ENCODE measurements around the gene MMP10.
"Not testable (repeated sequence)": the region's sequence is repeated elsewhere in the genome, so short reads cannot be mapped to it uniquely, and the experiment has no call there.

MMP10 gene

DNA sequence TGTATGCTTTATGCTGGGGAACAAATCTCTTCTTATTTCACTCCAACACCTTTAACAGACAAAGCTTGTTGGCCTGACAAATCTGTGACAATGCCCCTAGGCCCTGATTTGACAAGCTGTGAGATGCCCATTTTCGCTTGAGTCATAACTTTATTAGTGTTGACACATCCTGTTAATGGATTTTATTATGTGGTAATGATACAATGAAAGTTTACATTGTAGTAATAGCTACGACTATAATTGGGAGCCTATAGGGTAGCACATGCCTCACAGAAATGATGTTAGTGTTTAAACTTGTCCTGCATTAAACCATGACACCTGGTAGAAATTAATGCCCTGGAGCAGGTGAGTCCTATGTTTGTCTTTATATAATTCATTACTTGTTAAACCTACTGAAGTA lies 3.3 kb upstream of the MMP10 start:
- no peak for DNase-seq (ENCODE audit: low read depth, low spot score)

DNA sequence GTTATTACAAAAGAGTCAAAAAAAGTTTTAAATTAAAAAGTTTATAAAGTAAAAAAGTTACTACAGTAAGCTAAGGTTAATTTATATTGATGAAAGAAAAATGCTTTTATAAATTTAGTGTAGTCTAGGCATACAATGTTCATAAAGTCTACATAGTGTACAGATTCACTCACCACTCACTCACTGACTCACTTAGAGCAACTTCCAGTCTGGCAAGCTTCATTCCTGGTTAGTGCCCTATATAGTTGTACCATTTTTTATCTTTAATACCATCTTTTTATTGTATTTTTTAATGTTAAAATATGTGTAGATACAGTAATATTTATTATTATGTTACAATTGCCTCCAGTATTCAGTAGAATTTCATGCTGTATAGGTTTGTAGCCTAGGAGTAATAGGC lies 2.6 kb upstream of the MMP10 start:
- DNase-seq (ENCODE audit: low read depth, low spot score), result no peak

DNA sequence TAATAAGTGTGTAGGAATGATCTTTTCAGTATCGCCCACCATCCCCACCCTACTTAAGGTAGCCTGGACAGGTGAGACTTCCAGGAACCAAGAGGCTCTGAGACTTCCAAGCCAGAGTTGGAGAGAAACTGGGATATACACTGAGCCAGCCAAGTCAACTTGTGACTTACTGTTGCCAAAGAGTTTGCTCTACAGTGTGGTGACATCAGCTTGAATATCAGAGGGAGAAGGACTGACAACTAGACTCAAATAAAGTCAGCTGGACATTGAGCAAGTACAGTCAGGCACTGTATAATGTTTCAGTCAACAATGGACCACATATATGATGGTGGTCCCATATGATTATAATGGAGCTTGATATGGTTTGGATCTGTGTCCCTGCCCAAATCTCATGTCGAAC lies 1.2 kb upstream of the MMP10 start:
- DNase-seq (ENCODE audit: low read depth, low spot score), result no peak

DNA sequence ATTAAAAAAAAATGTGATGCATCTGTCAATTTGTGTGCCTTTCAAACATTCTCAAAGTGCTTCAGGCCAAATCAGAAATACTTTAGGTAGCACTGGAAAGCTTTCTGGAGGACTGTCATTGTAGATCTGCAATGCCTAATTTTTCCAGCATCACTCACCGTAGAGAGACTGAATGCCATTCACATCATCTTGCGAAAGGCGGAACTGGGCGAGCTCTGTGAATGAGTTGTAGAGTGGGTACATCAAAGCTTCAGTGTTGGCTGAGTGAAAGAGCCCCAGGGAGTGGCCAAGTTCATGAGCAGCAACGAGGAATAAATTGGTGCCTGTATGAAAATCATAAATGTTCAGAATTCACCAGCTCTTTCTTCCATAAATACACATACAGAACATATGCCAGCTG lies 4.0 kb downstream of the MMP10 start:
- no peak for DNase-seq (ENCODE audit: low read depth, low spot score)

DNA sequence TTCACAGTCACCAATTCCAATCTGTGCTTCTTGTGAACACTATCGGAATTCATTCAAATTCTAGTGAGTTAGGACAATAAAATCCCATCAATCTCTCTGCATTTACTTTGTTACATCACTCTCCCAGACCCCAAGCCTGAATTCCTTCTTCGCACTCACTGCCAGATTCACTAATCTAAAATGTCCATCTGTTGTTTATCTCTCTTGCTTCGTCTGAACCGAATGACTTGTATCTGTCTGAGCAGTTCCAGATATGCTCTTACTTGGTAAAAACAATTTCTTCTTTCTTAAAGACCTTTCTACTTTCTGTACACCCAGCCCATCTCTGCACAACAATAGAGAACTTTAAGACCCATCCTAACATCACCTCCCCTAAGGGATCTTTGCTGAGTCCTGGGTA lies 7.0 kb downstream of the MMP10 start:
- no peak for DNase-seq (ENCODE audit: low read depth, low spot score)

DNA sequence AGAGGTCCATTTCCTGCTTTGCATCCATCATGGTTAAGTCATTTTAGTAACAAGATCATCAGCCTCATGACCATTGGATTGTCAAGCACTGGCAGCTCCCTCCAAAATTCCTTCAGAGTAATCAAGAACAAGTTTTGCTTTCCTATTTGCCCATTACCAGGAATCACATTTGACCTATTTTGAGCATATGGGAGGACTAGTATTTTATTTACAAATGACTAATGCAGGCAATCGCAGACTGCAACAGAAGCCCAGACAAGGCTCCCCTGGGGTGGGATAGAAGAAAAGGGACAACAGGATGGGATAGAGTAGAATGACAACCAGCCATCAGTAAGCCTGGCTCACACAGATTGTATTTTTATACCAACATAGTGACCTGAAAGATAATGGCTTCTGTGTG lies 9.1 kb downstream of the MMP10 start:
- no peak for DNase-seq (ENCODE audit: low read depth, low spot score)

DNA sequence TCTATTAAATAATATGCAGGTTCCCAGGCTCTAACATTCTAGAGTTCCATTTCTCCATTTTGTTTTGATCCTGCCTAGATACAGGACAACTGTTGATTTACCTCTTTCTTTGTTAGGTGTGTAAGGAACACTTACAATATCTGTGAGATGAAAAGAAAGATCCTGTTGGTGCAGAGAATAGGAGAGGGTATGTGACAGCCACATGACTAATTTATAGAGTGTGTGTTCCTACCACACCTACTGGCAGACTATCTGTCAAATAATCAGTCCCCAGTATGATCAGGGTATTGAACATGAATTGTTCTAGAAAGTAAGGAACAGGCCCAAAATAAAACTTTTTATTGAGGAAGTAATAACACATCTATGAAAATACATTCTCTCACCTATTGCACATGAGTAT lies 10.2 kb downstream of the MMP10 start:
- DNase-seq (ENCODE audit: low read depth, low spot score), result no peak

DNA sequence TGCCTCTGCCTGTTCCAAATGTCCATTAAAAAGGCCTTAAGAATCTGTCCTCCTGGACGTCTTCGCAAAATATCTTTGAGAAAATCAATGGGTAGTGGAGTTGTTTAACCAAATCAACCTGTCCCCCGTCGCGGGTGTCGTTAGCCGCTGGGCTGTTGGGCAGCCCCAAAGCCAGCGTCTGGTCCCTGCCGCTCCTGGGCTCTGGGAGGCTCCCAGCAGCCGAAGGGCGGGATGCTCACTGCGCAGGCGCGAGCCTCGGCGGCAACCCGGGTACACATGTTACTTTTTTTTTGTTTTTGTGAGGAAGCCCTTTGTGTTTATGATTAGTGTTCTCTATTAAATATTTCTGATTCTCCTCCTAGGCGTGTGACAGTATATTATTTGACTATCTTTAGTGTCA lies 12.6 kb downstream of the MMP10 start:
- DNase-seq (ENCODE audit: low read depth, low spot score), result no peak

DNA sequence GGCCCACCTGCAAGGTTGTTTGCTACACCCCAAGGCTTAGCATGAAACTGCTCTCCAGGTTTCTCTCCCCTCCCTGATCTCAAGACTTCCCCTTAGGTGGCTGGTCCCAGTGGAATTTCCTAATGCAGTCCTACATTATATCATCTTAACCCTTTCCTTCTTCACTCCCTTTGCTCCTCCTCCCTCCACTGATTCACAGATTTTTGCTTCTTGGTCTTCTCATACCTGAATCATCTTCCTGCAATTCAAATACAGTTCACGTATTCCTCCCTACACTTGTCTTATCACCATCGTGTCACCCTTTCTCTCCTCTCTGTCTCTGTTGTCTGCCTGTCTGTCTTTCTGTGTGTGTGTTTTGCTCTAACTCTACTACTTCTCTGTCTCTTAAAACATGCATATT lies 17.0 kb downstream of the MMP10 start:
- no peak for DNase-seq (ENCODE audit: low read depth, low spot score)

DNA sequence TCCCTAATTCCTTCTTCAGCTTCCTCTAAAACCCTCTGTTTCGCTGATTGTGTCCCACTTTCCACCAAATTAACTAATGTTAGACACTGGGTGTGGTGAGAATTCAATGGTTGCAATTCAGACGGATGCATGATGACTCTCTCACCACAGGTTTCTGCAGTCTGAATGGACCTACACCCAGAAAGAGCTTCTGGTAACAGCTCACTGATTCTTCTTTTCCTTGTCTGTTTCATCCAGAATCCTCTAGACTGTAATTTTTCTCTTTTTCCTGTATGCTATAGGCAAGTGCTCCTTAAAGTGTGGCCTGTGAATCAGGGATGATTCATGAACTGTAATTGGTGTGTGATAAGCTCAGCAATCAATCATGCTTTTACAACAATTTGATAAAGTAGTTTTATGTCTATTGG lies 18.1 kb downstream of the MMP10 start:
- no peak for DNase-seq (ENCODE audit: low read depth, low spot score)

DNA sequence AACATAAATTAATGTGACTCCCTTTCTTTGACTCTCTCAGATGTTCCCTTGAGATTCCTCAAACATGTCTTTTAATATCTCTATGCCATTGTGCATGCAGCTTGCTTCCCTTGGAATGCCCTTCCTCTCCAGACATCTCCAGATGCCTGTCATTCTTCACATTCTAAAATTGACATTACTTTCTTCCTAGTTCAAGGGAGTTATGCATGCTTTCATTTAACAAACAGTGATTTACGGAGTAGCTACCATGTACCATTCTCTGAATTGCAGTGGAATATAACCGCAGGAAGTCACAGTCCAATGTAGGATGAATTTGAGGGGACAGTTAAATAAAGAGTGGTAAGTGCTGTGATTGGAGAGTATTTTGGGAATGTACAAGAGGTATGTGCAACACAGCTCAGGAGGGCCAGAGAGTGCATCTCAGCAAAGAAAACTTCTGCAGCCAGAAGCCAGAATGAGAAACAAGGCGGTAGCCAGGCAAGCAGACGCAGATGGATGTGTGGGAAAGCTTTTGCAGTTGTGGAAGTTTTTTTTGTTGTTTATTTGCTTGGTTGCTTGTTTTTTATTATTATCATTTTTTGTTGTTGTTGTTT lies 18.7 kb downstream of the MMP10 start:
- peak; percentile 7 for DNase-seq (ENCODE audit: low read depth, low spot score)

DNA sequence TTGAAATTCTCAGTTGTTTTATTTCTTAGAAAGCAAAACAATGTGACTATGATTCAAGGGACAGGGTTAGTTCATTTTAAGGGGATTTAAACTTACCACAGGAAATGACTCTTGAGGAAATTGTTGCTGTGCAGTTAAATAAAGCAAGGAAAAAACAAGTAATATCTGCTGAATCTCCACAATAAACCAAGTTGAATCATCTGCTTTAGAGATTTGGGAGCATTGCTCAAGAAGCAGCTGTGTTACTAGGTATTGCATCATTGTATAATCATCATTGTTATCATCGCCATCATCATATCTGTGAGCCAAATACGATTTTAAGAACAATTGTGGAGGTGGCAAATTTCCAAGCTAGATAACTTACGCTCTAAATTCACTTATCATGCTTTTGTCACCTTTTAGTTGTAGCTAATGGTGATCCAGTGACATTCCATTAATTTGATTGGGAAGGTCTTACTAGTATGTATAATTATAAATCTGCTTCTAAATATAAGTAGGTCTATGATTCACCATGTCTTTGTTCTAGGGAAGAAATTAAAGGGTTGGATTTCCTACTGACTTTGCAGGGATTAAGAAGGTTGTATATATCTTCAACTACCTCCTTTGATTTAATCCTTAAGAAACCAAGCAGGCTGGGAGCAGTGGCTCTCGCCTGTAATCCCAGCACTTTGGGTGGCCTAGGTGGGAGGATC lies 19.9 kb downstream of the MMP10 start:
- no peak for DNase-seq (ENCODE audit: low read depth, low spot score)

DNA sequence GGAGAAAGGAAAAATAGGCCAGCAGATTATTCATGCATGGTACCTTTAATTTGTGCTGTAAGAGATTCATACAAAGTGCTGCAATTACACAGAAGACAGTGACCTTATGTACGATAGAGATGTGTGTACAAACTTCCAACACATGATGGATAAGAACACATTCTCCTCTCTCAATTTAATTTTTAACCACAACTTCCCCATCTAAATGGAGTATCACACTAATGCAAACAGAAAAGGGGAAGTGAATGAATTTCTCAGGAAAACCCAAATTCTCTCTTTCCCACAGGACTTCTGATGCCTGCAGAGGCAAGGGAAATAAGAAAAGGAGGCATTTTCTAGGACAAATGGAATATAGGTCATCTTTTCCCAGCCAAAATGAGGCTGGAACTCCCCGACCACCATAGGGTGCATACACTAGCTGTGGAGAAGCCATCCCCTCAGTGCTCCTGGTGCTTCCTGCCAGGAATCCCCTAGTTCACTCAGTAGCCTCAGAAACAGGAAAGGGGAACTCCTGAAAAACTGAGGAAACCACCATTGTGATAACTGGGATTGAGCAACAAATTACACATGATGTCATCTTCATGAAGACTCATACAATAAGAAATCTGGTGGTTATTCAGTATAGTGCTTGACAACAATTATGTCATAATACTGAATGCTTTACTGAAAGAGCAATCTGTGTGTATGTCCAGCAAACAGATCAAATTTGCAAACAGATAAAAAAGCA lies 22.4 kb downstream of the MMP10 start:
- DNase-seq (ENCODE audit: low read depth, low spot score), result no peak

DNA sequence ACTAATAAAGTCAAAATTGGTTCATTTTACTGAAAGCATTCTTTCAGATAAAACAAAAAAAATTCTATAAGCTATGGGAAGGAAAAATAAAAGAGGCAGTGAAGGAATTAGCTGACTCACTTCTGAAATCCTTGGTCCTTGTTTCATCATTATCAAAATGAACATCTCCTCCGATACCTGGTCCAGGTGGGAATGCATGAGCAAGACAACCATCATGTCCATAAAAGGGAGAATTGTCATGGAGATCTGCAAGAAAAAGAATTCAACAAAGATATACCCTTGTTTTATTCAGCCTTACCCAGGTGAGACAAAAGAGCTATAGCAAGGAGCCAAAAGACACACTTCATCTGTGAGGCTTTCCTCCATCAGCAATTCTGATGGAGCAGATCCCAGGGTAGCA lies 27.2 kb downstream of the MMP10 start:
- DNase-seq (ENCODE audit: low read depth, low spot score), result no peak

DNA sequence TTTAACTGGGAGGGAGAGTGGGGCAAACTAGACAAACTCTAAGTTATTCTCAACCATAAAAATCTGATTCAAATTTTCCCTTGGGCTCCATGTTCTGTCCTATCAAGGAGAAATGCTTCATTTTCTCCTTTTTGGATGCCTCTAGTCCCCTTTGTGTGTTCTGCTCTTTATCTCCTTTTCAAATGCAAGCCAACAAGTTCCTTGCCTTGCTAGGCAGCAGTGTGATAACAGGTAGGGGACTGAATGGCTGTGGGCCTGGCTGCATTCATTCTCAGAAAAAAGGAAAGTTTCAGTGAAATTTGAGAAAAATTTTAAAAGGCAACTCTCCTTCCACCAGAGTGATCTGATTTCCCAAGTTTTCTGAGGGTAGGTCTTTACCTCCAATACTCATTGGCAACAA lies 28.8 kb downstream of the MMP10 start:
- DNase-seq (ENCODE audit: low read depth, low spot score), result no peak

DNA sequence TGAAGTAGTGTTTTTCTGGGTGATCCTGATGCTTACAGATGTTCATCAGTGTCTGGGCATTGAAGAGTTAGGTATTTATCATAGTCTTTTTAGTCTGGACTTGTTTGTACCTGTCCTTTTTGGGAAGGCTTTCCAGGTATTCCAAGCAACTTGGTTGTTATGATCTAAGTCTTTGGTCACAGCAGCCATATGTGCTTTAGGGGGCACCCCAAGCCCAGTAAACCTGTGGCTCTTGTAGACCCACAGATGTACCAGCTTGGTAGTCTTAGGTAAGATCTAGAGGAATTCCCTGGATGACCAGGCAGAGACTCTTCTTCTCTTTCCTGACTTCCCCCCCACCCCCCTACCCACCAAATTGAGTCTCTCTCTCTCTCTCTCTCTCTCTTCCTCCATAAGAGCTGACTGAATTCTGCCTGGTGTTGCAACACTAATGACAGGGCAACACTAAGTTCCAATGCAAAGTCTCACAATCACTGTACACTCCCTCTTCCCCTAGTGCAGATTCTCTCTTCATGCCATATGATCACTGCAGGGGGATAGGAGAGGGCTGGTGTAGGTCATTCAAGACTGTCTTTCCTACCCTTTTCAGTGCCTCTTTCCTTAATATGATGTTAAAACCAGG lies 31.2 kb downstream of the MMP10 start:
- no peak for DNase-seq (ENCODE audit: low read depth, low spot score)

DNA sequence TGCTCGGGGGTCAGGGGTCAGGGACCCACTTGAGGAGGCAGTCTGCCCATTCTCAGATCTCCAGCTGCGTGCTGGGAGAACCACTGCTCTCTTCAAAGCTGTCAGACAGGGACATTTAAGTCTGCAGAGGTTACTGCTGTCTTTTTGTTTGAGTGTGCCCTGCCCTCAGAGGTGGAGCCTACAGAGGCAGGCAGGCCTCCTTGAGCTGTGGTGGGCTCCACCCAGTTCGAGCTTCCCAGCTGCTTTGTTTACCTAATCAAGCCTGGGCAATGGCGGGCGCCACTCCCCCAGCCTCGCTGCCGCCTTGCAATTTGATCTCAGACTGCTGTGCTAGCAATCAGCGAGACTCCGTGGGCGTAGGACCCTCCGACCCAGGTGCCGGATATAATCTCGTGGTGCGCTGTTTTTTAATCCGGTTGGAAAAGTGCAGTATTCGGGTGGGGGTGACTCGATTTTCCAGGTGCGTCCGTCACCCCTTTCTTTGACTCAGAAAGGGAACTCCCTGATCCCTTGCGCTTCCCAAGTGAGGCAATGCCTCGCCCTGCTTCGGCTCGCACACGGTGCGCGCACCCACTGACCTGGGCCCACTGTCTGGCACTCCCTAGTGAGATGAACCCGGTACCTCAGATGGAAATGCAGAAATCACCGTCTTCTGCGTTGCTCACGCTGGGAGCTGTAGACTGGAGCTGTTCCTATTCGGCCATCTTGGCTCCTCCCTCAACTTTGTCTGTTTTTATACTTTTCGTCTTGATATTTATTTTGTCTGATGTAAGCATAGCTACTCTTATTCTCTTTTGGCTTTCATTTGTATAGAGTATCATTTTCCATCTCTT lies 33.5 kb downstream of the MMP10 start:
- peak; percentile 51 for DNase-seq (ENCODE audit: low read depth, low spot score)

DNA sequence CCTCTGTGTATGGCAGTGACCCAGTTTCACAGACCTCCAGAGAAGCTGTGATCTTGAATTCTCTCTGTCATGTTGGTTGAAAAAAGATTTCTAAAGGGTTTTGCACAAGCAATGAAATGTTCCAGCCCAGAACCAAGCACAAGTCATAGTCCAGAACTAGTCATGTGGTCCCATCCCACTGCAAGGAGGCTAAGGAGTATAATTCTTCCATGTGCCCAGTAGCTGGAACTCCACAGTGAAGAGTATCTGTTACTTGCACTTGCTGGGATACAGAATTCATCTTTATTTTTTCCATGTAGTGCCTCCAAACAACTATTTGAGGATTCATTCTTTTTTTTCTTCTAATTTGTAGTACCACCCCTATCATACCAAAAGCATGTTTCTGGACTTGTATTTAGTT lies 45.8 kb downstream of the MMP10 start:
- DNase-seq (ENCODE audit: low read depth, low spot score), result no peak

DNA sequence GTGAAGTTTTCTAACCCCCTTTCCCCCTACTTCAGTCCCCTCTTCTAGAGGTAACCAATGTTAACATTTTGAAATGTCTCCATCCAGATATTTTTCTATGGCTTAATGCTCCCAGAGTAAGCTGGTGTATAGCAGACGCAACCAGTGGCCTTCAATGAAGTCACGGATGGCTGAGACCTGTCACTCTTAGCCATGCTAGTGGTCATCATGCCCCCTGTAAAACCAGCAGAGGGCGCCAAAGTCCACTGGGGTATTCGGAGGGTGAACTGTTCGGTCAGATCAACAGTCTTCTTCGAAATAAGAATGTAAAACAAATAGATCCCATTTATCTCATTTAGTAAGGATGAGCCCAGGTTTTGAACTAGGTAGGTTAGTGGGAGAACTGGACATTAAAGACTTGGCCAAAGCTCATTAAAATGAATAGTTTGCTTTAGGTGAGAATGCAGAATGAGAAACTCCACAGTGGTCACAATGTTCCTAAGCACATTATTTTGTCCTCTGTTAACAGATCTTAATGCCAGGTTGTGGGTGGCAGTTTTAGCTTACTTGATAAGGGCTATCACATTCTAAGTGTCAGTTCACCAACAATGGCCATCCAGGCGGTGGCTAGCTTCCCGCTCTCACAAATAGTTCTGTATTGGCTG lies 47.1 kb downstream of the MMP10 start:
- DNase-seq (ENCODE audit: low read depth, low spot score), result peak; percentile 78

DNA sequence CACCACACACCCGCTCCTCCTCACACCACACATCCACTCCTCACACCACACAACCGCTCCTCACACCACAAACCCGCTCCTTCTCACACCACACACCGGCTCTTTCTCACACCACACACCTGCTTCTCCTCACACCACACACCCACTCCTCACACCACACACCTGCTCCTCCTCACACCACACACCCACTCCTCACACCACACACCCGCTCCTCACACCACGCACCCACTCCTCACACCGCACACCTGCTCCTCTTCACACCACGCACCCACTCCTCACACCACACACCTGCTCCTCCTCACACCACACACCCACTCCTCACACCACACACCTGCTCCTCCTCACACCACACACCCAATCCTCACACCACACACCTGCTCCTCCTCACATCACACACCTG lies 49.5 kb downstream of the MMP10 start:
- not testable (repeated sequence) for DNase-seq (ENCODE audit: low read depth, low spot score)
